ENCODE results near the gene SLC35D2.

SLC35D2 gene

GRCh38 chr9:96304230-96304629 lies 79.3 kb downstream of the SLC35D2 start:
- no peak for DNase-seq

- no peak for DNase-seq
These were observed 81.5 kb downstream of the SLC35D2 start, which contains the start of gene HSD17B3 for GRCh38 chr9:96302021-96302420. HSD17B3 (minus strand) TSS chr9:96302176; CDS start chr9:96302104, 72 bp downstream.

- DNase-seq = peak; percentile 37
These were observed 83.7 kb downstream of the SLC35D2 start for GRCh38 chr9:96299823-96300222.

- DNase-seq = no peak
These were observed 89.4 kb downstream of the SLC35D2 start for GRCh38 chr9:96294159-96294545.

GRCh38 chr9:96293498-96294158 lies 89.9 kb downstream of the SLC35D2 start:
- DNase-seq = peak; percentile 57

- no peak for DNase-seq
These were observed 94.1 kb downstream of the SLC35D2 start for GRCh38 chr9:96289392-96289791.

- no peak for DNase-seq
These were observed 101.9 kb downstream of the SLC35D2 start for GRCh38 chr9:96281641-96282040.

- no peak for DNase-seq
These were observed 103.6 kb downstream of the SLC35D2 start for GRCh38 chr9:96279932-96280331.

GRCh38 chr9:96274939-96275338 lies 108.6 kb downstream of the SLC35D2 start:
- DNase-seq = no peak
